ENCODE measurements around the gene PDE11A. TPM values are rescaled to one million over a fixed set of nuclear protein-coding genes. Genes with fewer than 3 reads are reported as not detected.
"Not testable (repeated sequence)": the region's sequence is repeated elsewhere in the genome, so short reads cannot be mapped to it uniquely, and the experiment has no call there.

PDE11A gene
- total and polyA plus RNA-seq, 8 donors, result under 0.01 to 0.87 (median 0.40) TPM; not detected in 2

DNA sequence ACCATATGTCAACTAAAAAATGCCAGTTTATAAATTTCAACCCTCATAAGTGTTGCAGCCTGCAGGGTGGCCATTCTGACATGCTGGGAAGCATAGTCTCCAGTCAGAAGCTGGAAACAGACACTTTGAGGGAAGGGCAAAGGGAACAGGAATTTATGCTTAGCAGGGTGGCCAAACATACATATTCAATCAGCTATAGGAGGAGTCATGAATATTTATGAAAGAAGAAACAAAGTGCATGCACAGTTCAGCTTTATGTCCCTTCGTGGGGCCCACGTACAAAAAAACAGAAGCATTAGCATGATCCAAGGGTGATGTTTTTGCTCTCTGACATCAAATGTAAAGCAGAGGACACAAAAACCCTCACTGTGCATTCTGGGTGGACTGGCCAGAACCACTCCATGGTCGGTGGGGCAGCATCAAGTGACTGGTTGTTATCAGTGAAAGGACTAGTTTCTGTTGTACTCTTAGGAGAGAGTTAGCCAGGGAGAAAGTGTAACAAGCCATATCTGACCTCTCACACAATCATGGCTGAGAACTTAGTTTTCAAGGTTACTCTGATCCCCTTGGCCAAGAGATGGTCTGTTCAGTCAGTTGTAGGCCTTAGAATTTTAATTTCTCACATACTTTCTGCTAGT is 9.9 kb upstream of the PDE11A start:
- no peak for DNase-seq
- Histone ChIP-seq H3K27ac (no peak overlapping the region), H3K9me3 (peaks cover 0 to 9% (median 4%) of the 10 kb centered on the region in 4 donors), H3K36me3 (no peaks in the 10 kb centered on the region), H3K4me1 (no peaks in the 10 kb centered on the region), H3K27me3 (no peaks in the 10 kb centered on the region), H3K4me3 (no peak overlapping the region)
- intact Hi-C loops (cut with DNase I; ENCODE audit: low total_unique reads), result no loop called here
- TF ChIP-seq EP300 (IDR thresholded peaks at IDR 0.05), result no peak
- TF ChIP-seq POLR2A (IDR thresholded peaks at IDR 0.05), result no peak
- TF ChIP-seq POLR2AphosphoS5 (IDR thresholded peaks at IDR 0.05), result no peak
- TF ChIP-seq, protein P1, sequence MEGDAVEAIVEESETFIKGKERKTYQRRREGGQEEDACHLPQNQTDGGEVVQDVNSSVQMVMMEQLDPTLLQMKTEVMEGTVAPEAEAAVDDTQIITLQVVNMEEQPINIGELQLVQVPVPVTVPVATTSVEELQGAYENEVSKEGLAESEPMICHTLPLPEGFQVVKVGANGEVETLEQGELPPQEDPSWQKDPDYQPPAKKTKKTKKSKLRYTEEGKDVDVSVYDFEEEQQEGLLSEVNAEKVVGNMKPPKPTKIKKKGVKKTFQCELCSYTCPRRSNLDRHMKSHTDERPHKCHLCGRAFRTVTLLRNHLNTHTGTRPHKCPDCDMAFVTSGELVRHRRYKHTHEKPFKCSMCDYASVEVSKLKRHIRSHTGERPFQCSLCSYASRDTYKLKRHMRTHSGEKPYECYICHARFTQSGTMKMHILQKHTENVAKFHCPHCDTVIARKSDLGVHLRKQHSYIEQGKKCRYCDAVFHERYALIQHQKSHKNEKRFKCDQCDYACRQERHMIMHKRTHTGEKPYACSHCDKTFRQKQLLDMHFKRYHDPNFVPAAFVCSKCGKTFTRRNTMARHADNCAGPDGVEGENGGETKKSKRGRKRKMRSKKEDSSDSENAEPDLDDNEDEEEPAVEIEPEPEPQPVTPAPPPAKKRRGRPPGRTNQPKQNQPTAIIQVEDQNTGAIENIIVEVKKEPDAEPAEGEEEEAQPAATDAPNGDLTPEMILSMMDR (IDR thresholded peaks at IDR 0.05), result no peak
- WGBS, 5 donors, result 61 to 73% (median 70%) methylated on average over 3 of the region's 3 CpGs

DNA sequence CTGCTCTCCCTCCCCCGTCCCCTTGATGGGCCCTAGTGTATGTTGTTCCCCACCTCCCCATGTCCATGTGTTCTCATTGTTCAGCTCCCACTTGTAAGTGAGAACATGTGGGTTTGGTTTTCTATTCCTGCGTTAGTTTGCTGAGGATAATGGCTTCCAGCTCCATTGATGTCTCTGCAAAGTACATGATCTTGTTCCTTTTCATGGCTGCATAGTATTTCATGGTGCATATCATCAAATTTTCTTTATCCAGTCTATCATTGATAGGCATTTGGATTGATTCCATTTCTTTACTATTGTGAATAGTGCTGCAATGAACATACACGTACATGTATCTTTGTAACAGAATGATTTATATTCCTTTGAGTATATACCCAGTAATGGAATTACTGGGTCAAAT is 6.7 kb upstream of the PDE11A start:
- H3K9me3 ChIP-seq; H3K4me1 ChIP-seq; H3K27me3 ChIP-seq; H3K4me3 ChIP-seq; intact Hi-C loops (cut with DNase I; ENCODE audit: low total_unique reads); H3K27ac ChIP-seq; DNase-seq; H3K36me3 ChIP-seq: not testable (repeated sequence)
- 74 to 95% (median 90%) methylated on average over 3 of the region's 3 CpGs for WGBS, 5 donors

DNA sequence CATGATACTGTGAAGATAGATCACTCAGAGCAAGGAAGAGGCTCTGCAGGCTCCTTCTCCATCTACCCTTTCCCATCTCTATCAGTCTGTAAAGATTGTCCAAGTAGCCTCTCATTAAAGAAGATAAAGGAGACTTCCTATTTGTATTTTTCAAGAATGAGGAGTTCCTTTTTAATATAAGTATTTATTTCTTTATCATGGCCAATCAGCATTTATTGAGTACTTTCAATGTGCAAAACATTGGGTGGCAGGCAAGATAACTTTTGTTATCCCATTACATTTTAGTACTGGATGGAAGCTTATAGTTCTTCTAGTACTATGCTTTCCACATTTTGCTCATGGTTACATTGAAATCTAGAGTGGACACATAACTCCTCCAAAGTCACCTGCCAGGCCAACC is 3.6 kb upstream of the PDE11A start:
- Histone ChIP-seq H3K27me3 (peaks cover 0 to 22% (median 9%) of the 10 kb centered on the region in 3 donors), H3K9me3 (peaks cover 0 to 9% (median 4%) of the 10 kb centered on the region in 4 donors), H3K36me3 (no peaks in the 10 kb centered on the region), H3K4me3 (no peak overlapping the region), H3K4me1 (peaks cover 5 to 34% (median 19%) of the 10 kb centered on the region in 4 donors), H3K27ac (no peak overlapping the region)
- no peak for DNase-seq
- intact Hi-C loops (cut with DNase I; ENCODE audit: low total_unique reads), result no loop called here
- no peak for TF ChIP-seq POLR2A (IDR thresholded peaks at IDR 0.05)
- TF ChIP-seq EP300 (IDR thresholded peaks at IDR 0.05), result no peak
- TF ChIP-seq, protein P1 (IDR thresholded peaks at IDR 0.05), result no peak
- TF ChIP-seq POLR2AphosphoS5 (IDR thresholded peaks at IDR 0.05), result no peak

GRCh38 chr2:178075006-178075326 is 2.4 kb upstream of the PDE11A start:
- DNase-seq, result no peak
- WGBS, 5 donors, result 79 to 96% (median 86%) methylated on average over 1 of the region's 1 CpG
- intact Hi-C loops (cut with DNase I; ENCODE audit: low total_unique reads), result no loop called here

More at GRCh38 chr2:178075006-178075326, 2.4 kb upstream of the PDE11A start:
- H3K9me3 ChIP-seq, result peaks cover 0 to 9% (median 4%) of the 10 kb centered on the region in 4 donors
- no peaks in the 10 kb centered on the region for H3K36me3 ChIP-seq
- TF ChIP-seq POLR2AphosphoS5 (IDR thresholded peaks at IDR 0.05), result no peak
- TF ChIP-seq EP300 (IDR thresholded peaks at IDR 0.05), result no peak
- TF ChIP-seq, protein P1 (IDR thresholded peaks at IDR 0.05), result no peak
- no peak for TF ChIP-seq POLR2A (IDR thresholded peaks at IDR 0.05)
- peaks cover 5 to 34% (median 23%) of the 10 kb centered on the region in 4 donors for H3K4me1 ChIP-seq
- no peak overlapping the region for H3K4me3 ChIP-seq
- no peak overlapping the region for H3K27ac ChIP-seq
- peaks cover 0 to 22% (median 9%) of the 10 kb centered on the region in 3 donors for H3K27me3 ChIP-seq
